ENCODE results near the gene LCORL. TPM values are rescaled to one million over a fixed set of nuclear protein-coding genes. Genes with fewer than 3 reads are reported as not detected.

The LCORL gene
- total RNA-seq, 1 experiment from 2014 or later = 15.5 TPM

DNA sequence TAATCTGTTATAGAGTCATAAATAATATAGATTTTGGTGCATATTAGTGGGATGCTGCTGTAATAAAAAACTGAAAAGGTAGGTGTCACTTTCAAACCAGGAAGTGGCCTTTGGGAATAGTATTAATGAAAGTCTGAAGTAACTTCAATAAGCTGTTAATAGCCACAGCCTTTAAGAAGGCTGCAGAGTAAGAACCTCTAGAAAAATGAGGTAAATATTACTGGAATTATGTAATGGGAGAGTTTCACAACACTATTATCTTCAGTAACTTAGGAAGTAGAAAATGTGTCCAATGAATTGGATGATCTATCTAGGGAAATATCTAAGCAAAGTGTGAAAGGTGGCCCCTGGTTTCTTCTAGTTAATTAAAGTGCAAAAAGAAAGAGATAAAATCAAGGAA lies 106.1 kb downstream of the LCORL start:
- TF ChIP-seq, protein P1, sequence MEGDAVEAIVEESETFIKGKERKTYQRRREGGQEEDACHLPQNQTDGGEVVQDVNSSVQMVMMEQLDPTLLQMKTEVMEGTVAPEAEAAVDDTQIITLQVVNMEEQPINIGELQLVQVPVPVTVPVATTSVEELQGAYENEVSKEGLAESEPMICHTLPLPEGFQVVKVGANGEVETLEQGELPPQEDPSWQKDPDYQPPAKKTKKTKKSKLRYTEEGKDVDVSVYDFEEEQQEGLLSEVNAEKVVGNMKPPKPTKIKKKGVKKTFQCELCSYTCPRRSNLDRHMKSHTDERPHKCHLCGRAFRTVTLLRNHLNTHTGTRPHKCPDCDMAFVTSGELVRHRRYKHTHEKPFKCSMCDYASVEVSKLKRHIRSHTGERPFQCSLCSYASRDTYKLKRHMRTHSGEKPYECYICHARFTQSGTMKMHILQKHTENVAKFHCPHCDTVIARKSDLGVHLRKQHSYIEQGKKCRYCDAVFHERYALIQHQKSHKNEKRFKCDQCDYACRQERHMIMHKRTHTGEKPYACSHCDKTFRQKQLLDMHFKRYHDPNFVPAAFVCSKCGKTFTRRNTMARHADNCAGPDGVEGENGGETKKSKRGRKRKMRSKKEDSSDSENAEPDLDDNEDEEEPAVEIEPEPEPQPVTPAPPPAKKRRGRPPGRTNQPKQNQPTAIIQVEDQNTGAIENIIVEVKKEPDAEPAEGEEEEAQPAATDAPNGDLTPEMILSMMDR (conservative IDR thresholded peaks at IDR 0.05) = no peak
- no peak overlapping the region for H2AFZ ChIP-seq (ENCODE audit: low read length)
- H2AK5ac ChIP-seq (ENCODE audit: insufficient read length, low read length) = no peak overlapping the region
- H3K18ac ChIP-seq (ENCODE audit: insufficient read length, low read depth, low read length) = no peak overlapping the region
- Mint-ChIP-seq H3K36me3 (ENCODE audit: insufficient read depth in 1 of 3, low read depth in 3 of 3) (peaks cover 10 to 16% (median 13%) of the 10 kb centered on the region in 3 experiments; a peak in 6 of 7 replicates), H3K27me3 (ENCODE audit: low read depth) (no peaks in the 10 kb centered on the region), H3K4me3 (no peak overlapping the region), H3K9me3 (no peaks in the 10 kb centered on the region; a peak in 1 of 5 replicates), H3K4me1 (peaks cover 6 to 8% of the 10 kb centered on the region in 2 experiments; a peak in 1 of 4 replicates), H3K27ac (no peak overlapping the region)
- H2BK12ac ChIP-seq (ENCODE audit: insufficient read length, low read depth, low read length) = no peak overlapping the region
- DNase-seq = no peak
- H3K27ac ChIP-seq (ENCODE audit: insufficient read length, low read depth, low read length) = no peak overlapping the region
- no peaks in the 10 kb centered on the region for H4K20me1 ChIP-seq (ENCODE audit: control insufficient read depth, insufficient read depth, insufficient read length)
- no peak overlapping the region for H4K5ac ChIP-seq (ENCODE audit: insufficient read length, low read depth, low read length)
- no peak overlapping the region for H3T11ph ChIP-seq (ENCODE audit: low read length)
- no peak overlapping the region for H2BK120ac ChIP-seq (ENCODE audit: low read depth, low read length, poor library complexity, severe bottlenecking)
- no peaks in the 10 kb centered on the region for H3K4me1 ChIP-seq (ENCODE audit: insufficient read depth, low read length)
- H3K27me3 ChIP-seq (ENCODE audit: insufficient read depth, low read length) = no peaks in the 10 kb centered on the region
- H3K23ac ChIP-seq (ENCODE audit: insufficient read length, low read depth, low read length) = no peak overlapping the region
- H3K9ac ChIP-seq (ENCODE audit: extremely low read depth, insufficient read length, low read length) = no peak overlapping the region
- H2BK5ac ChIP-seq (ENCODE audit: insufficient read length, low read length) = no peak overlapping the region
- no peak overlapping the region for H3K56ac ChIP-seq (ENCODE audit: insufficient read length, low read depth, low read length)
- no peak overlapping the region for H3K4me2 ChIP-seq (ENCODE audit: insufficient read depth, insufficient read length, low read length)
- no peaks in the 10 kb centered on the region for H3K9me3 ChIP-seq (ENCODE audit: control insufficient read depth, low read depth, low read length)
- H3K79me2 ChIP-seq (ENCODE audit: insufficient read depth, low read length) = no peaks in the 10 kb centered on the region
- no peaks in the 10 kb centered on the region for H3K79me1 ChIP-seq (ENCODE audit: insufficient read depth, low read depth, low read length, poor library complexity, severe bottlenecking)
- H3K4ac ChIP-seq (ENCODE audit: low read depth, low read length) = no peak overlapping the region
- no peak overlapping the region for H4K91ac ChIP-seq (ENCODE audit: insufficient read length, low read depth, low read length)
- H2BK20ac ChIP-seq (ENCODE audit: low read depth, low read length, poor library complexity, severe bottlenecking) = no peak overlapping the region
- no peak overlapping the region for H3K14ac ChIP-seq (ENCODE audit: insufficient read depth, low read length)
- no peak overlapping the region for H4K8ac ChIP-seq (replicated peaks; ENCODE audit: insufficient read length, low read depth, low read length)
- H3K23me2 ChIP-seq (ENCODE audit: insufficient read length, low read depth, low read length, poor library complexity, severe bottlenecking) = no peaks in the 10 kb centered on the region
- no peak overlapping the region for H2BK15ac ChIP-seq (ENCODE audit: low read depth, low read length)

Measured in H9 (cell line).